ENCODE data around the gene GSS. TPM values are rescaled to one million over a fixed set of nuclear protein-coding genes. Genes with fewer than 3 reads are reported as not detected.

Gene GSS
- total and polyA plus RNA-seq, 8 donors, result 18.1 to 199 (median 43.7) TPM

DNA sequence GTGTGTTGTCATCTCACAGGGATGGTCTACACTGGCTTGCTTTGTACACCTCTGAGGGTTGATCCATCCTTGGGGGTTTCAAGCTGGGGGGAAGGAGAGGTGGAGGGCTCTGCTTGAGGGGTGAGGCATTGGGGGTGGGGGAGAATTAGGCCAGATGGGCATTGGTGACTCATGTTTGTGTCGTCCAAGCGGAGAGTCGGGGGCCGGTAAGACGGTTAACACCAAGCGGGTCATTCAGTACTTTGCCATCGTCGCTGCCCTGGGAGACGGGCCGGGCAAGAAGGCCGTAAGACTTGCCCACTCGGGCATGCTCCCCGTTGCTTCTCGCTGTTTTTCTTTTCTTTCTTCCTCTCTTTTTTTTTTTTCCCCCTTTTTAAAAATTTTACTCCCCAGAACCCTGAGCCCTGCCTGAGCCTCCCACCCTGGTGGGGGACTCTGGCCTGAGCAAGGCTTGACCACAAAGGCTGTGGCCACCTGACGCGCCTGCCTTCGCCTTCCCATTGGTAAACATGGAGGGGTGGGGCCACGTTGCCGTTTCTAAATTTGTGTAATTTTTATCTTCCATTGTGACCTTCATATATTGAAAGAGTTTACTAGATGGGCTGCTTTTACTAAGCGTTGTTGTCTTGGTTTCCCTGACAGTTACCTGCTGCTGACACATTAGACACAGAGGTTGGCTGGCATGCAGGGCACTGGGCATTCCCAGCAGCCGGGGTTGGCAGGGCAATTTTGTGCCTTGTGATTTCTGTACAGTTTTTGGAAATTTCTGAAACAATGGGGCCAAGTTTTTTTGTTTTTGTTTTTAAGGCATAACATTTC lies 26.9 kb upstream of the GSS start:
- DNase-seq, result no peak
- TF ChIP-seq POLR2AphosphoS5 (IDR thresholded peaks at IDR 0.05), result no peak
- TF ChIP-seq EP300 (IDR thresholded peaks at IDR 0.05), result no peak
- TF ChIP-seq POLR2A (IDR thresholded peaks at IDR 0.05), result no peak
- TF ChIP-seq, protein P1, sequence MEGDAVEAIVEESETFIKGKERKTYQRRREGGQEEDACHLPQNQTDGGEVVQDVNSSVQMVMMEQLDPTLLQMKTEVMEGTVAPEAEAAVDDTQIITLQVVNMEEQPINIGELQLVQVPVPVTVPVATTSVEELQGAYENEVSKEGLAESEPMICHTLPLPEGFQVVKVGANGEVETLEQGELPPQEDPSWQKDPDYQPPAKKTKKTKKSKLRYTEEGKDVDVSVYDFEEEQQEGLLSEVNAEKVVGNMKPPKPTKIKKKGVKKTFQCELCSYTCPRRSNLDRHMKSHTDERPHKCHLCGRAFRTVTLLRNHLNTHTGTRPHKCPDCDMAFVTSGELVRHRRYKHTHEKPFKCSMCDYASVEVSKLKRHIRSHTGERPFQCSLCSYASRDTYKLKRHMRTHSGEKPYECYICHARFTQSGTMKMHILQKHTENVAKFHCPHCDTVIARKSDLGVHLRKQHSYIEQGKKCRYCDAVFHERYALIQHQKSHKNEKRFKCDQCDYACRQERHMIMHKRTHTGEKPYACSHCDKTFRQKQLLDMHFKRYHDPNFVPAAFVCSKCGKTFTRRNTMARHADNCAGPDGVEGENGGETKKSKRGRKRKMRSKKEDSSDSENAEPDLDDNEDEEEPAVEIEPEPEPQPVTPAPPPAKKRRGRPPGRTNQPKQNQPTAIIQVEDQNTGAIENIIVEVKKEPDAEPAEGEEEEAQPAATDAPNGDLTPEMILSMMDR (IDR thresholded peaks at IDR 0.05), result no peak
- Histone ChIP-seq H3K27me3 (peaks cover 0 to 54% (median 0%) of the 10 kb centered on the region in 3 donors), H3K27ac (no peak overlapping the region), H3K9me3 (no peaks in the 10 kb centered on the region), H3K4me3 (no peak overlapping the region), H3K36me3 (no peaks in the 10 kb centered on the region), H3K4me1 (peaks cover 8 to 22% (median 17%) of the 10 kb centered on the region in 4 donors)
- 80 to 84% (median 82%) methylated on average over 15 to 21 of the region's 21 CpGs for WGBS, 5 donors
- intact Hi-C loops (cut with DNase I; ENCODE audit: low total_unique reads), result no loop called here

DNA sequence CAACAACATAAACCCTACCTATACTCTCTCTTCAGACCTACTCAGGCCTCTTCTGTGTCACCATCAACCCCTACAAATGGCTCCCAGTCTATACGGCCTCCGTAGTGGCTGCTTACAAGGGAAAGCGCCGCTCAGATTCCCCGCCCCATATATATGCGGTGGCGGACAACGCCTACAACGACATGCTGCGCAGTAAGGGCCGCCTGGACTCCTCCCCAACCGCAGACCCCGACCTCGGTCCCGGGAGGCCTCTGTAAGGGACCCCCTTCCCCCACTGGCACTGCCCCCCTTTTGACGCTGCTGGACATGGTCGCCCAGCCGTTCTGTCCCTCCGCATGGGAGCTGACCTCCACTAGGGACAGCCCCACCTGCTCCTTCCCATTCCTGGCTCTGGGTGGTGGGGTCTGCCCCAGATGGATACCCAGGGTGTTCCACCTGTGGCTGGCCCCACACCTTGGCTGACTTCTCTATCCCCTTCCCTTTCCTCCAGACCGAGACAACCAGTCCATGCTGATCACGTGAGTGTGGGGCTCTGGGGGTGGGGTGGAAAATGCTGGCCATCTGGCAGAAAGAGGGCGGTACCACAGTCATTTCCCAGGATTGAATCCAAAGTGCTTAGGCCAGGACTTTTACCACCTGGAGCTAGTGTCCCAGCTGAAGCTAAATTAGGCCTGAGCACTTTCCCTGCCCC lies 25.1 kb upstream of the GSS start:
- WGBS, 5 donors, result 81 to 91% (median 88%) methylated on average over 20 to 22 of the region's 22 CpGs
- Histone ChIP-seq H3K4me3 (no peak overlapping the region), H3K27ac (no peak overlapping the region), H3K27me3 (peaks cover 0 to 50% (median 0%) of the 10 kb centered on the region in 3 donors), H3K36me3 (no peaks in the 10 kb centered on the region), H3K9me3 (no peaks in the 10 kb centered on the region), H3K4me1 (peaks cover 8 to 18% (median 15%) of the 10 kb centered on the region in 4 donors)
- TF ChIP-seq EP300 (IDR thresholded peaks at IDR 0.05) (no peak), POLR2AphosphoS5 (IDR thresholded peaks at IDR 0.05) (no peak), POLR2A (IDR thresholded peaks at IDR 0.05) (no peak)
- TF ChIP-seq, protein P1 (IDR thresholded peaks at IDR 0.05), result no peak
- peak in 1 of 2 donors; percentile 66 for DNase-seq
- intact Hi-C loops (cut with DNase I; ENCODE audit: low total_unique reads), result no loop called here

DNA sequence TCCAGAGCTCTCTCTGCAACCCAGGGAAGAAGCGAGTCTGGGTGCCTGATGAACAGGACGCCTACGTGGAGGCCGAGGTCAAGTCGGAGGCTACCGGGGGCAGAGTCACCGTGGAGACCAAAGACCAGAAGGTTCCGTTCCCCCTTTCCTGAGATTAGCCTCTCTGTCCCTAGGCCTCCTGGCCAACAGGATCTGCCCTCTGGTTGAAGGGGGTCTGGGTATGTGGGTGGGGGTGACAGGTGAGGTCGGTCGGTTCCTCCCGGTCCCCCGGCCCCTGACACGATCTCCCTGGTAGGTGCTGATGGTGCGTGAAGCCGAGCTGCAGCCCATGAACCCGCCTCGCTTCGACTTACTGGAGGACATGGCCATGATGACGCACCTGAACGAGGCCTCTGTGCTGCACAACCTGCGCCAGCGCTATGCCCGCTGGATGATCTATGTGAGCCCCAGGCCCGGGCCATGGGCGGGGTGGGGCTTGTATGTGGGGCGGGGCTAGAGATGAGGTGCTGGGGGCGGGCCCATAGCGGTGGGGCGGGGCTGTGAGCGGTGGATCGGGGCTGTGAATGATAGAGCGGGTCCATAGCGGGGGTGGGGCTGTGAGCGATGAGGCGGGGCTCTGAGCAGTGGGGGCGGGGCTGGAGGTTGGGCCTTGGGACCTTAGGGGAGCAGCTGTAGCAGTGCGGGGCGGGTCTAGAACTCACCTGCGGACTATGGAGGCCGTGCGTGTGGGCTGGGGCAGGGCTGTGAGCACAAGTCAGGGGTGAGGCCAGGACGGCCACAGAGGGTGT lies 24.0 kb upstream of the GSS start:
- whole genome bisulfite sequencing, 5 donors, result 71 to 76% (median 74%) methylated on average over 25 to 42 of the region's 42 CpGs
- Histone ChIP-seq H3K27ac (no peak overlapping the region), H3K4me1 (peaks cover 7 to 14% (median 12%) of the 10 kb centered on the region in 4 donors), H3K36me3 (no peaks in the 10 kb centered on the region), H3K9me3 (no peaks in the 10 kb centered on the region), H3K4me3 (no peak overlapping the region), H3K27me3 (peaks cover 0 to 38% (median 0%) of the 10 kb centered on the region in 3 donors)
- intact Hi-C loops (cut with DNase I; ENCODE audit: low total_unique reads), result no loop called here
- TF ChIP-seq POLR2AphosphoS5 (IDR thresholded peaks at IDR 0.05), result no peak
- TF ChIP-seq EP300 (IDR thresholded peaks at IDR 0.05), result no peak
- no peak for TF ChIP-seq POLR2A (IDR thresholded peaks at IDR 0.05)
- TF ChIP-seq, protein P1 (IDR thresholded peaks at IDR 0.05), result no peak
- peak in 1 of 2 donors; percentile 54 for DNase-seq

Measured in stomach (tissue), 9 donors.